H1 (cell line): Measurements from ENCODE around the gene DSTN. TPM values are rescaled to one million over a fixed set of nuclear protein-coding genes. Genes with fewer than 3 reads are reported as not detected.

Source experiments
- HDAC2 ChIP-seq, 2 experiments: fragments of 300-600 bp in 1 of 2; sonication (generic) in 1 of 2; IDR thresholded peaks; 2 replicates each; pipeline ENCODE4 v1.6.1; 2011 to 2012; ENCODE audit warnings: low read depth in 2 of 2, low read length in 2 of 2, mild to moderate bottlenecking in 2 of 2, moderate library complexity in 2 of 2, borderline replicate concordance in 1 of 2, inconsistent platforms in 1 of 2
- JUN ChIP-seq: IDR thresholded peaks from 2 replicates; pipeline ENCODE4 v1.6.1; 2011; ENCODE audit warnings: low read depth, mild to moderate bottlenecking, improper control_type of control experiment, low read length
- USF2 ChIP-seq: IDR thresholded peaks from 2 replicates; pipeline ENCODE4 v1.6.1; 2011; ENCODE audit warnings: low read length, improper control_type of control experiment
- ZNF274 ChIP-seq: IDR thresholded peaks from 2 replicates; pipeline ENCODE4 v1.7.0; 2012; ENCODE audit warnings: low read length, borderline replicate concordance; ENCODE audit errors: extremely low read depth
- polyA plus RNA-seq, 7 experiments: library from polyadenylated mRNA; depleted of rRNA in 3 of 7; stranded (reverse) in 5 of 7; unstranded in 2 of 7; fragments of >200 nt in 5 of 7; fragments of 200-250 nt in 2 of 7; gene quantifications; 1 replicate in 5 of 7; 2 replicates in 1 of 7; 4 replicates in 1 of 7; pipeline versions ENCODE4 v1.2.1 to v1.2.3, GENCODE V29; 2011 to 2013; ENCODE audit warnings: missing spikeins in 2 of 7, mixed read lengths in 2 of 7
- total RNA-seq: library from RNA; stranded (reverse); fragmentation: NEBNext Ultra II Directional; extraction: Animal tissue kit (Norgen Biotek cat#: 25700); gene quantifications from 2 replicates; pipeline ENCODE4 v1.2.1, GENCODE V29; 2021
- TF ChIP-seq, protein P1 (sequence below): IDR thresholded peaks from 2 replicates; pipeline ENCODE4 v1.6.1; 2011; ENCODE audit warnings: low read depth, mild to moderate bottlenecking, low read length; ENCODE audit not compliant: insufficient read depth

The DSTN gene
- total and polyA plus RNA-seq, 2 of the 8 experiments (the other 6 are each of a cell fraction or from before 2014, with no cell fraction given): 43.3 to 208 TPM

GRCh38 chr20:17648315-17648646 lies 78.4 kb downstream of the DSTN start (continued):
- TF ChIP-seq USF2: no peak
- TF ChIP-seq, protein P1, sequence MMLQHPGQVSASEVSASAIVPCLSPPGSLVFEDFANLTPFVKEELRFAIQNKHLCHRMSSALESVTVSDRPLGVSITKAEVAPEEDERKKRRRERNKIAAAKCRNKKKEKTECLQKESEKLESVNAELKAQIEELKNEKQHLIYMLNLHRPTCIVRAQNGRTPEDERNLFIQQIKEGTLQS: no peak
- TF ChIP-seq JUN: no peak
- TF ChIP-seq ZNF274: no peak
- no peak for TF ChIP-seq HDAC2 (IDR thresholded peaks at IDR 0.05; ENCODE audit: borderline replicate concordance in 1 of 2, low read depth in 2 of 2, low read length in 2 of 2)
